ENCODE results near the gene F10.

F10 gene

DNA sequence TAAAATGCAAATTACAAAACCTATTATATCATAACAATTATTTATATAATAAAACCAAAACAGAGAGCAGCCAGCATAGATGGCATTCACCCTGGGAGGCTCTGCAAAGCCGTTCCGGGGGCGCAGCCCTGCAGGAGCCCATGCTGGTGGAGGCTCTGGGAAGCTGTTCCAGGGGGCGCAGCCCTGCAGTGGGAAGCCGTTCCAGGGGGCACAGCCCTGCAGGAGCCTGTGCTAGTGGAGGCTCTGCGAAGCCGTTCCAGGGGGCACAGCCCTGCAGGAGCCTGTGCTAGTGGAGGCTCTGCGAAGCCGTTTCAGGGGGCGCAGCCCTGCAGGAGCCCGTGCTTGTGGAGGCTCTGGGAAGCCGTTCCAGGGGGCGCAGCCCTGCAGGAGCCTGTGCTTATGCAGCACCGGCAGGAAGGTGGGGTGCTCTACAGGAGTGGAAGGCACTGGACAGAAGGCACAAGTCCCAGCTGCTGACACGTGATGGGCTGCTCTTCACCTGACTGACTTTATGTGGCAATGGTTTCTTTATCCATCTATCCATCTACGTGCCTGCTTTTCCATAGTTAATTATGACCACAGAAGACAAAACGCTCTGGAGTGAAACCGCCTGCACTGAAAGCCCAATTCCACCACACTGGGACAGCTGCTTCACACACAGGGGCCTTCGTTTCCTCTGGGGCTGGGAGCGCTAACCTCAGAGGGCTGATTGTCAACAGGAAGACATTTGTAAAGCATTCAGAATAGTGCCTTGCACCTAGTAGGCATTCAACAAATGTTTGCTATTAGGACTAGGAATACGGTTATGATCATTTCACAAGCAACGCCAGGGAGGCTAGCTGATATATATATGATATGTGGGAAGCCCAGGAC is 62.2 kb downstream of the F10 start:
- H3K4me3 ChIP-seq (replicated peaks; ENCODE audit: low read depth, low read length), result no peak overlapping the region
- DNase-seq (ENCODE audit: extremely low read depth, low read depth), result no peak
- TF ChIP-seq, protein P1, sequence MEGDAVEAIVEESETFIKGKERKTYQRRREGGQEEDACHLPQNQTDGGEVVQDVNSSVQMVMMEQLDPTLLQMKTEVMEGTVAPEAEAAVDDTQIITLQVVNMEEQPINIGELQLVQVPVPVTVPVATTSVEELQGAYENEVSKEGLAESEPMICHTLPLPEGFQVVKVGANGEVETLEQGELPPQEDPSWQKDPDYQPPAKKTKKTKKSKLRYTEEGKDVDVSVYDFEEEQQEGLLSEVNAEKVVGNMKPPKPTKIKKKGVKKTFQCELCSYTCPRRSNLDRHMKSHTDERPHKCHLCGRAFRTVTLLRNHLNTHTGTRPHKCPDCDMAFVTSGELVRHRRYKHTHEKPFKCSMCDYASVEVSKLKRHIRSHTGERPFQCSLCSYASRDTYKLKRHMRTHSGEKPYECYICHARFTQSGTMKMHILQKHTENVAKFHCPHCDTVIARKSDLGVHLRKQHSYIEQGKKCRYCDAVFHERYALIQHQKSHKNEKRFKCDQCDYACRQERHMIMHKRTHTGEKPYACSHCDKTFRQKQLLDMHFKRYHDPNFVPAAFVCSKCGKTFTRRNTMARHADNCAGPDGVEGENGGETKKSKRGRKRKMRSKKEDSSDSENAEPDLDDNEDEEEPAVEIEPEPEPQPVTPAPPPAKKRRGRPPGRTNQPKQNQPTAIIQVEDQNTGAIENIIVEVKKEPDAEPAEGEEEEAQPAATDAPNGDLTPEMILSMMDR (IDR thresholded peaks at IDR 0.05; ENCODE audit: low read depth, low read length, missing control alignments), result no peak

DNA sequence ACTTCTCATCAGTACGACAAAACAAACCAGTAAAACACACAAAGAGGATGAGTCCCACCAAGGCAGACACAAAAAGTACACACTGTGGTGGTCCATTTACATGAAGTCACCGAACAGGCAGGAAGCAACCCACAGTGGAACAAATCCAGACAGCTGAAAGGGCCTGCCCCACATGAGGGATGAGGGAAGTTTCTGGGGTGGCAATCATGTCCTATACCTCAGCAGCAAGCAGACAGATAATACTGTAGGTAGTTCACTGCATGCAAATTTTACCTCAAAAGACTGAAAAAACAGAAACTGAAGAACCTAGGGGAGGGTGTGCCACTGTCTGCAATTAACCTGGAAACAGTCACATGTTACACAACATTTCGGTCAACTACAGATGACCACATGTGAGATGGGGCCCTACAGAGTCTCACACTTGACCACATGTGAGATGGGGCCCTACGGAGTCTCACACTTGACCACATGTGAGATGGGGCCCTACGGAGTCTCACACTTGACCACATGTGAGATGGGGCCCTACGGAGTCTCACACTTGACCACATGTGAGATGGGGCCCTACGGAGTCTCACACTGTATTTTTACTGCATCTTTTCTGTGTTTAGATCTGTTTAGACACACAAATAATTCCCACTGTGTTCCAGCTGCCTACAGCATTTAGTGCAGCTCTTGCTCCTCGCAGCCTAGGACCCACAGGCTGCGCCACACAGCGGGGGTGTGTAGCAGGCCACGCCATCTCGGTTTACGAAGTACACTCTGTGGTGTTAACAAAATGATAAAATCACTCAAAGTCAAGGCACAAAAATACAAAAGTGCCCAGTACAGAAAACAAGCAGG is 63.7 kb downstream of the F10 start:
- H3K4me3 ChIP-seq (replicated peaks; ENCODE audit: low read depth, low read length), result peak overlapping the region; percentile 16
- TF ChIP-seq, protein P1 (IDR thresholded peaks at IDR 0.05; ENCODE audit: low read depth, low read length, missing control alignments), result no peak
- no peak for DNase-seq (ENCODE audit: extremely low read depth, low read depth)

DNA sequence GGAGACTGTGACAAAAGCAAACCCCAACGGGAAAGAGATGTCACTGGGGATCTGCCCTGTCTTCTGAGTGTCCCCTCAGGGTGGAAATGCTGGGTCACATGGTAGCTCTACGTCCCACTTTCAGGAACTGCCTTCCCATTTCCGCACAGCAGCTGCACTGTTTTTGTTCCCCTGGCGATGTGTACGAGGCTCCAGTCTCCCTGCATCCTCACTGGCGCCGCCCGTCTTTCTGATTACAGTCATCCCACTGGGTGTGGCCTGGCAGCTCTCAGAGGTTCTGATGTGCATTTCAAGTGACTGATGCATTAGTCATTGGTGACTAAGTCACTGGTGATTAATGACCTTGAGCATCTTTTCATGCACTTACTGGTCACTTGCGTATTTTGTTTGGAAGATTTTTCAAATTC is 64.7 kb downstream of the F10 start:
- TF ChIP-seq, protein P1 (IDR thresholded peaks at IDR 0.05; ENCODE audit: low read depth, low read length, missing control alignments), result no peak
- DNase-seq (ENCODE audit: extremely low read depth, low read depth), result peak; percentile 99
- H3K4me3 ChIP-seq (replicated peaks; ENCODE audit: low read depth, low read length), result peak overlapping the region; percentile 16

DNA sequence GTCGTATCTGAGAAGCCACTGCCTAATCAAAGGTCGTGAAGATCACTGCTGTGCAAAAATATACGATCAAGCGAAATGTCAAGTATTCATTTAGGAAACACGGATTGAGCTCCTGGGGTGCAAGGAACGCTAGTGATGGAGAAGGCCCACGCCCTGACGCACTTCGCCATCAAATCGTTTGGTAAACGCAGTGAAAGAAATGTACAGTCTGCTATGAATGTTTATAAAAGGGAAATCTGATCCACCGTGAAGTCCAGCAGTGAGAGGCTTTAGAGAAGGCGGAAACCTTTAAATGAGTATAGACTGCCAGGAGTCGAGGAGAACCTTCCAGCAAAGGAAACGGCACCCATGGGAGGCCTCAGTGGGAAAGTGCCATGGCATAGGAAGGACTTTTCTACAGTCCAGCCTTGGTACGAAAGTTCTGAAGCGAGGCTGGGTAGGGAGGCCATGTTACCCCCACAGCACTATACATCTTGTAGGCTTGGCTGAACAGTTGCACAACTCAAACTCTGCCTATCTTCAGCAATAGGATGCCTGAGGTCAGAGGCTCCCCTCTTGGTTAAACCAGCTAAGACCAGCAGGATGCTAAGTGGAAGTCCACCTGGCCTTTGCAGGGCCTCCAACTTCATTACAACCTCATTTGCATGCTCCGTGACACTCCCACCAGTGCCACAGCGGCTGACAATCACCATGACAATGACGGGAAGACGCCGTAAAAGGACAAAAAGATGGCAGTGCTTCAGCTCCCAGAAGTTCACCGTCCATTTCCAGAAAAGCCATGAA is 65.5 kb downstream of the F10 start:
- no peak overlapping the region for H3K4me3 ChIP-seq (replicated peaks; ENCODE audit: low read depth, low read length)
- TF ChIP-seq, protein P1 (IDR thresholded peaks at IDR 0.05; ENCODE audit: low read depth, low read length, missing control alignments), result no peak
- DNase-seq (ENCODE audit: extremely low read depth, low read depth), result no peak

DNA sequence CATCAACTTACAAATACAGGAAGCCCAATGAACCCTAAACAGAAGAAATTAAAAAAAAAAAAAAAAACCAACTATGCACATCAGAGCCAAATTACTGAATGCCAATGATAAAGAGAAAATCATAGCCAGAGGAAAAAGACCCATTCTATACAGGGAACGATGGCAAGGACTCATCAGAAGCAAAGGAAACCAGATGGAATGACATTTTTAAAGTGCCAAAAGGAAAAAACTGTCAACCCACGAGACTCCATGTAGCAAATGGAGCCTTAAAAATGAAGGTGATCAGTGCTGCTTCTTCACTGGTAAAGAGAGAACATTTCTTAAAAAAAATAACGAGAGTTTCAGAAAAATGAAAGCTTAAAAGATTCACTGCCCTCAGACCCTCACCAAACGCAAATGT is 67.6 kb downstream of the F10 start:
- TF ChIP-seq, protein P1 (IDR thresholded peaks at IDR 0.05; ENCODE audit: low read depth, low read length, missing control alignments), result no peak
- DNase-seq (ENCODE audit: extremely low read depth, low read depth), result no peak
- no peak overlapping the region for H3K4me3 ChIP-seq (replicated peaks; ENCODE audit: low read depth, low read length)

DNA sequence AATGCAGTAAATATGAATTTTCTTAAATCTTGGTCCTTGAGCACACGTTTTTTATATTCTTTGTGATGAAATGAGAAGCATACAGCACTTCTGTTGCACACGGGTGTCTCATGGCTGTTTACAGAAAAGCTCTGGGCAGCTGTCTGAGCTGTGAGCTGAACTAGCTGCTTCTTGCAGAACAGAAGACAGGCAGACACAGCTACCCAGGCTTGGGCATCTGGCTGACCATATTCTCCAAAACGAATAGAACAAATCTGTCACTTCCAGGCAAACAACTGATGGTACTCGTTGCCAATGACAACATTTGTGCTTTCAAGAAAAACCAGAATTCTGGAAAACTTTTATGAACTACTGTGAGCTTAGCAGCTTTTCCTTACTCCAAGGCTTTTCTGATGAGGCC is 69.7 kb downstream of the F10 start:
- DNase-seq (ENCODE audit: extremely low read depth, low read depth), result no peak
- no peak overlapping the region for H3K4me3 ChIP-seq (replicated peaks; ENCODE audit: low read depth, low read length)
- TF ChIP-seq, protein P1 (IDR thresholded peaks at IDR 0.05; ENCODE audit: low read depth, low read length, missing control alignments), result no peak

All from HFF-Myc (cell line).